ENCODE data around the gene BRD2. TPM values are rescaled to one million over a fixed set of nuclear protein-coding genes. Genes with fewer than 3 reads are reported as not detected.
A peak's percentile ranks its signal among the peaks of the same experiment; 100 is the strongest.

BRD2 gene
- total and polyA plus RNA-seq, 11 donors, result 56.8 to 107 (median 73.1) TPM

DNA sequence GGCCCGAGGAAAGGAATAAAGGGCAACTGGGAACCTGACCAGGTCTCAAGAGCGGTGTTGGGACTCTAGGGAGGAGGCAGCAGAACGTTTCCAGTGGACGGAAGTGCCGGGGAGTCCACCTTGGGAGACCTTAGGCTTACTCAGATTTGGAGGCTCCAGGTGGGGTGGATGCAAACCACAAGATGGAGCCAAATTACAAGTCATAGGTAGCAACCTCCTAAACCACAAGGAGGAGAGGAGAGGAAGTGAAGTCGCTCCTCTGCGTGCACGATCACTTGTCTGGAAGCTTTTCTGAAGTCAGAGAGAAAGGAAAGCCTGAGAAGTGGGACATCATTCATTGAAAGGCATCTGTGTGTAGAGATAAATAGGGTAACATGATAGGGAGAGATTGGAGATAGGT is 31.7 kb downstream of the BRD2 start:
- intact Hi-C loops (cut with DNase I), result no loop called here
- DNase-seq, result no peak
- peaks cover 0 to 30% (median 0%) of the 10 kb centered on the region in 9 donors for H3K27me3 ChIP-seq
- H3K9me3 ChIP-seq, result no peaks in the 10 kb centered on the region
- TF ChIP-seq CTCF (IDR thresholded peaks at IDR 0.05), result peak in 6 of 12 donors; percentile 19 to 40 (median 28)
- TF ChIP-seq POLR2A (IDR thresholded peaks at IDR 0.05), result no peak
- no peak for ATAC-seq
- no peak overlapping the region for H3K27ac ChIP-seq
- H3K36me3 ChIP-seq, result no peaks in the 10 kb centered on the region
- peaks cover 0 to 12% (median 0%) of the 10 kb centered on the region in 12 donors for H3K4me1 ChIP-seq
- H3K4me3 ChIP-seq, result no peak overlapping the region
- 25 to 40% (median 38%) methylated on average over 8 of the region's 8 CpGs for WGBS, 4 donors

DNA sequence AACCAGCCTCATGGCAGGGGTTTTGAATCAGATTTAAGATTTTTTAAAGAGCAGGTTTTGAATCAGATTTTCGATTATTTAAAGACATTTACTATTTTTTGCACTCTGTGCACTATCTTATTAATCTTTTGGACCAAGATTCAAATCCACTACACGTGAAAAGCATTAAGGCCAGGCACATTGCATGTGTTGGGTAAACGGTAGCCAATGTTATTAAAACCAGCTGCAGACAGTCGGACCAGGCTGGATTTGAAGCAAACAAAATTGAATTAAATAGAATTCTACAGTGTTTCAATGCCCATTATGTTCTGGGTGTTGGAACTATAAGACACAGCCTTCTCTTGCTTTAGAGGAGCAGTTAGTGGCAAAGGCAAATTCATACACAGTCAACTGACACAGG is 33.3 kb downstream of the BRD2 start:
- no peak overlapping the region for H3K4me3 ChIP-seq
- ATAC-seq (no peak), DNase-seq (no peak)
- H3K4me1 ChIP-seq, result peaks cover 0 to 12% (median 0%) of the 10 kb centered on the region in 12 donors
- no peak for TF ChIP-seq POLR2A (IDR thresholded peaks at IDR 0.05)
- no peak for TF ChIP-seq CTCF (IDR thresholded peaks at IDR 0.05)
- H3K36me3 ChIP-seq, result peaks cover 0 to 4% (median 0%) of the 10 kb centered on the region in 9 donors
- no peak overlapping the region for H3K27ac ChIP-seq
- peaks cover 0 to 30% (median 0%) of the 10 kb centered on the region in 9 donors for H3K27me3 ChIP-seq
- intact Hi-C loops (cut with DNase I), result no loop called here
- no peaks in the 10 kb centered on the region for H3K9me3 ChIP-seq
- 61 to 75% (median 68%) methylated on average over 4 of the region's 4 CpGs for WGBS, 4 donors

DNA sequence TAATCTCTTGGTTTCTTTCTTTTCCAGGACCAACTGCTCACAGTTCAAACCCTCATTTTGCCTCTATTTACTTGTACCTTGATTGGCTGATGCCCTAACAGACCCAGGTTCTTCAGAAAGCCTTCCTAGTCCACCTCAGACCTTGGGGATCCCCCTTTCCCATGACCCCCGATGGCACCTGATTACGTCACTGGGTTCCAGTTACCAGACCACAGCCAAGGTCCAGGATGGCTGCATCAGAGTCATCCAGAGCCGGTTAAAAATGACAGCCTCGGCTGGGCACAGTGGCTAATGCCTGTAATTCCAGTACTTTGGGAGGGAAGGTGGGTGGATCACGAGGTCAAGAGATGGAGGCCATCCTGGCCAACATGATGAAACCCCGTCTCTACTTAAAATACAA is 36.5 kb downstream of the BRD2 start:
- H3K27me3 ChIP-seq, result peaks cover 0 to 25% (median 0%) of the 10 kb centered on the region in 9 donors
- intact Hi-C loops (cut with DNase I), result loop anchor here in 1 of 10 donors (5.0 kb wide), 2 partner anchors 82 to 237 kb away; no protein-coding TSS in a partner anchor
- WGBS, 4 donors, result 66 to 80% (median 74%) methylated on average over 6 of the region's 6 CpGs

More for the DNA sequence above, 36.5 kb downstream of the BRD2 start:
- ATAC-seq (no peak), DNase-seq (no peak)
- no peaks in the 10 kb centered on the region for H3K9me3 ChIP-seq
- peaks cover 0 to 5% (median 0%) of the 10 kb centered on the region in 9 donors for H3K36me3 ChIP-seq
- peaks cover 0 to 24% (median 0%) of the 10 kb centered on the region in 12 donors for H3K4me1 ChIP-seq
- no peak overlapping the region for H3K4me3 ChIP-seq
- no peak overlapping the region for H3K27ac ChIP-seq
- TF ChIP-seq POLR2A (IDR thresholded peaks at IDR 0.05), result no peak
- no peak for TF ChIP-seq CTCF (IDR thresholded peaks at IDR 0.05)

Data from heart left ventricle (tissue), 16 donors.